Measurements from ENCODE around the gene CTNND2.
A peak's percentile ranks its signal among the peaks of the same experiment; 100 is the strongest.

Gene CTNND2

DNA sequence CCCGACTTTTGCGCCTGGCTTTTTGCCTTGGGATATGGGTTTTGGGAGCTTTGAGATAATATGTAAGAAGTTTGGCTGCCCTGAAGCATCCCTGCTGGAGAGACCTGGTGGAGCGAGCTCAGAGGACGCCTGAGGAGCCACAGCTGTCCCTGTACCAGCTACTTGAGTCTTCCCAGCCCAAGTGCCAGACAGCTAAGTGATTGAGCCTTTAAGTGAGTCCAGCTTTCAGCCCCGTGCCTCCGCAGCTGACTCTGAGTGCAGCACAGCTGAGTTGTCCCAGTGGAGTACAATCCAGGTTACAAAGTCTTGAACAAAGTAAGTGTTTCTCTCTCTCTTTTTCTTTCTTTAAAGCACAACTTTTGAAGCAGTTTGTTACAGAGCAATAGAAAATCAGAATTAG, 939.4 kb downstream of the CTNND2 start:
- peaks cover 7% of the 10 kb centered on the region for H3K4me1 Mint-ChIP-seq
- H3K27me3 Mint-ChIP-seq, result no peaks in the 10 kb centered on the region
- H3K27ac Mint-ChIP-seq, result no peak overlapping the region
- DNase-seq, result no peak
- ATAC-seq, result no peak
- H3K4me3 Mint-ChIP-seq, result no peak overlapping the region
- peaks cover 3 to 4% of the 10 kb centered on the region in 2 donors for H3K9me3 Mint-ChIP-seq

DNA sequence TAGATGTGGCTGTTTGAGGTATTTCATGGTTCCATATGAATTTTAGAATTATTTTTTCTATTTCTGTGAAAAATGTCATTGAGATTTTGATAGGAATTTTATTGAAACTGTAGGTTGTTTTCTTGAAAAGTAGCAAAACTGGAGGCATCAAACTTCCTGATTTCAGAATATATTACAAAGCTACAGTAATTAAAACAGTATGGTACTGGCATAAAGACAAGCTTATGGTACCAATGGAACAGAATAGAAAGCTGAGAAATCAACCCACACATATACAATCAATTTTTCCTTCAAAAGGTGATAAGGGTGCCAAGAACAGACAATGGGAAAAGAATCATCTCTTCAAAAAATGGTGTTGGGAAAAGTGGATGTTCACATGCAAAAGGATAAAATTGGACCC, 945.5 kb downstream of the CTNND2 start:
- ATAC-seq (no peak), DNase-seq (no peak)
- no peaks in the 10 kb centered on the region for H3K27me3 Mint-ChIP-seq
- H3K27ac Mint-ChIP-seq, result no peak overlapping the region
- peaks cover 14% of the 10 kb centered on the region in 2 donors for H3K9me3 Mint-ChIP-seq
- no peak overlapping the region for H3K4me3 Mint-ChIP-seq
- peaks cover 7% of the 10 kb centered on the region for H3K4me1 Mint-ChIP-seq

DNA sequence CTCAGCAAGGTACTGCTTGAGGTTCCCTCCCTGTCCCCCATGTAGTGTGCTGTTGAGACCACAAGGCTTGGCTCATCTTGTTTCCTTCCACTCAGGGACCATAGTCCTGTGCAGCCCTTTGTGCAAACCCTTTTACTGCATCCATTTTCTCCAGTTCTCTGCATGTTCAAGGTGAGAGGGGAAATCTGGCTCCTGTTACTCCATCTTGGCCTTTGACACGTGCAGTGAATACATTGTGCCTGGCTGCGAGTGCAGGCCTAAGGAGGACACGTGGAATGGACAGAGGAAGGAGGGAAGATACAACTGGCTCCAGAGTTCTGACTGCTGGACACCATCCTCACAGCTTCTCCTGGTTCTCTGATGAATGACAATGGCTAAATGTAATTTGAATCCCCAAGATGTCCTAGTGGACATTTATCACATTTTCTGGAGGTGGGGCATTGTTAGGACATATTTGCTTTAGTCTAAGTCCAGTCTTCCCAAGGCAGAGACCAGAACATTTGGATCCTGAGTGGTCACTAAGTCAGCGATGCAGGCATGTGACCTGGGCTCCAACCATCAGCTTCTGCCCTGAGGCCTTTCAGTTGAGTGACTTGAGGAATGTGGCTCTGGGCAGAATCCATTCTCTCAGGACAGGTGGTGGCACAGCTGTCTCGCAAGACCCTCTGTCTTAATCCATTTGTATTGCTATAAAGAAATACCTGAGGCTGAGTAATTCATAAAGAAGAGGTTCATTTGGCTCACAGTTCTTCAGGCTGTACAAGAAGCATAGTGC, 954.2 kb downstream of the CTNND2 start:
- Mint-ChIP-seq H3K4me3 (no peak overlapping the region), H3K27me3 (peaks cover 8% of the 10 kb centered on the region), H3K27ac (peak overlapping the region in 1 of 2 donors; percentile 55), H3K4me1 (no peaks in the 10 kb centered on the region), H3K9me3 (no peaks in the 10 kb centered on the region)
- ATAC-seq (no peak), DNase-seq (no peak)

DNA sequence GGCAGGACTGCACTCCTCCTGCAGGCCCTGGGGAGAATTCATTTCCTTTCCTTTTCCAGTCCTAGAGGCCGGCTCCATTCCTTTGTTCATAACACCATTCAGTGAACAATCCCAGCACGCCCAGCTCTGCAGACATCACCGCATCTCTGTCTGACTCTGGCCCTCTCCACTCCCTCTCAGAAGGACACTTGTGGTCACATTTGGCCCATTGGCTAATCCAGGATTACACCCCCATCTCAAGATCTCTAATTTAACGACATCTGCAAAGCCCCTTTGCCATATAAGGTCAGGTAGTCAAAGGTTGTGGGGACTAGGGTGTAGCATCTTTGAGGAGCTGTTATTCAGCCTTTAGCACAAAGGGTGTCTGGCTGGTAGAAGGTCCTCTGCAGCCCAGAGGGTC, 958.2 kb downstream of the CTNND2 start:
- no peaks in the 10 kb centered on the region for H3K4me1 Mint-ChIP-seq
- no peak overlapping the region for H3K4me3 Mint-ChIP-seq
- no peaks in the 10 kb centered on the region for H3K9me3 Mint-ChIP-seq
- H3K27me3 Mint-ChIP-seq, result peaks cover 18% of the 10 kb centered on the region
- no peak overlapping the region for H3K27ac Mint-ChIP-seq
- DNase-seq, result no peak
- no peak for ATAC-seq

DNA sequence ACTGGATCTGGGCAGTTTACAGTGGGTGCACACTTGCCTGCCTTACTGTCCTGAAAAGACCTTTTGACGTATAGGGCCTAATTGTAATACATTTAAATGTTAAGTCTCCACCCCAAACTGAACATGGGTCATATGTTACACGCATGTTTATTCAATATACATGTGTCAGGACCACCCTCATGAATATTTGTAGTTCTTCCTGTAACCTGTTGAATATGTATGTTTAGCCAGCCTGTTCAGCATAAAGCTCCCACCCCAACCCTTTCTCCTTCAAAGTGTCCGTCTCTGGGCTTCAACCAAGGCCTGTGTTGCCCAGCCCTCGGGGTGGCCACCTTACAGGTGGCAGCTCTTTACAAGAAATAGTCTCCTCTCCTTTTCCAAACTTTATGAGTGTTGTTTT, 962.3 kb downstream of the CTNND2 start:
- no peak overlapping the region for H3K27ac Mint-ChIP-seq
- ATAC-seq (no peak), DNase-seq (no peak)
- H3K27me3 Mint-ChIP-seq, result peaks cover 10% of the 10 kb centered on the region
- H3K9me3 Mint-ChIP-seq, result no peaks in the 10 kb centered on the region
- H3K4me1 Mint-ChIP-seq, result no peaks in the 10 kb centered on the region
- no peak overlapping the region for H3K4me3 Mint-ChIP-seq

DNA sequence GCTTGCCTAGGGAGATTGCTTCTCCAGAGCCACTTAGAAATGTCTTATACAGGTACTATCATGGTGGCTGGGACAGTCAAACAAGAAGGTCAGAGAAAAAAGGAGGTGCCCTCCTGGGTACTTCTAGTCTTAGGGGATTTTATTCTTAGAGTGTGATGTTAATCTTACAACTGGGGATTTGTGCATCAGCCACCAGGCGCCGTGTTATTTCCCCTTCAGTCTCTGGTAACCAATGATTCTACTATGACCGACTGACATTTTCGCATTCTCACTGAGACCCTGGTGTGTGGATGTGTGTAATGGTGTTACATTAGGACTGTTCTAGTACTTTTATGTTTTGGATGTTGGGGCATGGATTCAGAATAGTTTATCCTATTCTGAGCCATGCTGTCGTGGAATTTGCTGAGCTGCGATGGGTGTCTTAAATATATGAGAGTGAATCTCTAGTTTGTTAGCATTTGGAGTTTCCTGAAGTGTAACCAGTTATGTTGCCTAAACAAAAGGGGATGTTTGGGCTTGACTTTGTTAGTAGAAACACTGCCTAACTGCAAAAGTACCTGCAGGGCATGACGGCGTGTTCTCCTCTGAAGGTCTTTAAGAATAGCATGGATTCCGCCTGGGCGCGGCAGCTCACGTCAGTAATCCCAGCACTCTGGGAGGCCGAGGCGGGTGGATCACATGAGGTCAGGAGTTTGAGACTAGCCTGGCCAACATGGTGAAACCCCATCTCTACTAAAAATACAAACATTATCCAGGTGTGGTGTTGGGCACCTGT, 968.0 kb downstream of the CTNND2 start:
- no peak overlapping the region for H3K27ac Mint-ChIP-seq
- DNase-seq, result no peak
- ATAC-seq, result no peak

DNA sequence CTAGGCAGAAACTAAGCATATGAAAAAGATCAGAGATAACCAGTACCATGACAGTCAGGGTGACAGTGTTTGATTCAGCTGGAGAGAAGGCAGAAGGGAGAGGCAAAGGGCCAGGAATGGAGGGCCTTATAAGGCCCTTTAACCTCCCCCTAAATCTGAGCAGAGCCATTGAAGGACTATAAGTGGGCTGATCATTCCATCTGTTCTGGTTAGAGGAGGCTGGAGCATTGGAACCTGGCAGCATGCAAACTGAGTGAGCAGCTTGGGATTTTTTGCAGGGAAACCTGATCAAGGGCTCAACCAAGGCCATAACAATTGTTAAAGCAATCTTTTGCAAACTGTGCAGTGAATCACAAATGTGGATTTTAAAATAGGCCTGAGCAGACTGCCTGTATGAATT, 968.7 kb downstream of the CTNND2 start:
- Mint-ChIP-seq H3K4me3 (no peak overlapping the region), H3K4me1 (no peaks in the 10 kb centered on the region), H3K27me3 (no peaks in the 10 kb centered on the region), H3K9me3 (no peaks in the 10 kb centered on the region), H3K27ac (no peak overlapping the region)
- ATAC-seq, result no peak
- no peak for DNase-seq

More for the DNA sequence above, 968.0 kb downstream of the CTNND2 start:
- no peaks in the 10 kb centered on the region for H3K4me1 Mint-ChIP-seq
- no peaks in the 10 kb centered on the region for H3K9me3 Mint-ChIP-seq
- no peak overlapping the region for H3K4me3 Mint-ChIP-seq
- H3K27me3 Mint-ChIP-seq, result no peaks in the 10 kb centered on the region

DNA sequence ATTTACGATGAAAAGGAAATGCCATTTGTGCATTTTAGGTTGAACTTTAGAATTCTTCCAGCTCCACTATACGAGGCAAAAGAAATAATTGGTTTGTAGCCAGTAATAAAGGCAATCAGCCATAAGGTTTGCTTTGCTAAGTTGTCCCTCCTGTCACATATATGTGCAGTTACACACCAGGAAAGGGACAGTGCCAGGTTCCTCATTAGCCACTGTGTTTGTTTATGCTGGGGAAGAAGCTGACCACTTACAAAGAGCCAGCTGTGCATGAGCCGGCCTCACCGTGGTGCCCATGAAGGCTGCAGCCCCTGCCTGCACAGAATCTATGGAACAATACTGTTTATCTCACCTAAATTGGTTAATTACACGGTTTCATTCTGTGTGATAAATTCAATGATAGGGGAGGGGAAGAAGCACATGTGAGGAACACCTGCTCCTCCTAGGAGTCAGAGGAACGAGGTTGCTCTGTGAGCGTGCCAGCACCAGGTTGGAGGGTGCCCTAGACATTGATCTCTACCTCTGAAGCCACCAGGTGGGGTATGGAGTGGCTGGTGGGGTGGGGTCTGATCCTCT, 969.4 kb downstream of the CTNND2 start:
- Mint-ChIP-seq H3K4me3 (no peak overlapping the region), H3K27ac (no peak overlapping the region), H3K4me1 (no peaks in the 10 kb centered on the region), H3K9me3 (peaks cover 1 to 3% of the 10 kb centered on the region in 2 donors), H3K27me3 (no peaks in the 10 kb centered on the region)
- no peak for DNase-seq
- ATAC-seq, result no peak

DNA sequence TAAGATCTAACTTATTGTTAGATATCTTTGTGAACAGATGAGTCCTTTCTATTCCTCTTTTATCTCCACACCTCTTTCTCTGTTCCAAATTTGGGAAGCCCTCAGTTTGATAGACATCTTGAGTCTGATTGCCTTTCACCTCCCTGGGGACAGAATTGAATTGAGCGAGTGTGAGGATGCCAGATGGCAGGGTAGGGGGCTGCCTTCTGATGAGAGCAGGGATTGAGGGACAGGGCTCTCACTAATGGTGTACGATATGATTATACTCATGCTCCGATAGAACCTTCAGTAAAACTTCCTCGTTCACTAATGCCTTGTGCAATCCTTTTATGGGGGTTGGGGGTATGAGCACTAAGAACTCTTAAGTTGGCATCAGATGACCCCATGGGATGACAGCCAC, 971.1 kb downstream of the CTNND2 start:
- H3K9me3 Mint-ChIP-seq, result peaks cover 10 to 11% of the 10 kb centered on the region in 2 donors

DNA sequence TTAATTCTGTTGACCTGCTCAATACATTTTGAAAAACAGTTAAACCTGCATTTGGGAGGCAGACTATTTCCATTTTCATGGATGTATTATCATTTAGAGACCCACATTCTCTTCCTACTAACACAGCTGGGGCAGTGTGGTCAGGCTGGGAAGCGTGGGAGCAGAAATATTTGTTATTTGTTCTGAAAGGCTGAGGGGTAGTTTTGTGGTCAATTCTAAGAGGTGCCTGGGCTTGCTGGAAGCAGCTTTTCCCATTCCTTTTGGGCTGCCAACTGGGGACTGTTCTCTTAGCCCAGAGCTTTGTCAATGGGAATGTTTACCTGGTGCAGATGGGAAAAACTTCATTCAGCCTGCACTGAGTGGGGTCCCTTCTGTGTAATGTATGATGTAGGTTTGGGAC, 971.8 kb downstream of the CTNND2 start:
- ATAC-seq, result no peak
- Mint-ChIP-seq H3K4me3 (no peak overlapping the region), H3K27ac (no peak overlapping the region), H3K27me3 (no peaks in the 10 kb centered on the region), H3K9me3 (peaks cover 10 to 11% of the 10 kb centered on the region in 2 donors), H3K4me1 (no peaks in the 10 kb centered on the region)
- DNase-seq, result no peak

More for the DNA sequence above, 971.1 kb downstream of the CTNND2 start:
- no peaks in the 10 kb centered on the region for H3K27me3 Mint-ChIP-seq
- no peak for DNase-seq
- ATAC-seq, result no peak
- H3K4me1 Mint-ChIP-seq, result no peaks in the 10 kb centered on the region
- no peak overlapping the region for H3K27ac Mint-ChIP-seq
- no peak overlapping the region for H3K4me3 Mint-ChIP-seq

DNA sequence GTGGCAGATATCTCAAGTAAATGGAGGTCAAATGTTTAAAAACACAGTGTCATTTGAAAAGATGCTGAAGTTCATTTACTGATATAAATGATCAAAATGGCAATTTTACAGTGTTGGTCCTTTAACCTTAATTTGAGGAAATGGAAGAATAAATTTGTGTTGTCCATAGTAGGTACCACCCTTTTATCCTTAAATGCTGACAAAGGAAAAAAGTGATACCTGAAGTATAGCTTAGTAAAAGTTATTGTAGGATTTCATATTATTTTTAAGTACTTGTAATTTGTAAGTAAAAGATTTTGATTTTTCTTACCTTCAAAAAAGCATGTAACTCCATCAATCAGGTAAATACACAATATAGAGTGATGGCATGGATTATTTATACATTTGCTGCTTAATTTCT, 976.6 kb downstream of the CTNND2 start:
- Mint-ChIP-seq H3K27ac (no peak overlapping the region), H3K4me1 (no peaks in the 10 kb centered on the region), H3K9me3 (peaks cover 11 to 21% of the 10 kb centered on the region in 2 donors), H3K27me3 (peaks cover 2% of the 10 kb centered on the region), H3K4me3 (no peak overlapping the region)
- DNase-seq (no peak), ATAC-seq (no peak)

DNA sequence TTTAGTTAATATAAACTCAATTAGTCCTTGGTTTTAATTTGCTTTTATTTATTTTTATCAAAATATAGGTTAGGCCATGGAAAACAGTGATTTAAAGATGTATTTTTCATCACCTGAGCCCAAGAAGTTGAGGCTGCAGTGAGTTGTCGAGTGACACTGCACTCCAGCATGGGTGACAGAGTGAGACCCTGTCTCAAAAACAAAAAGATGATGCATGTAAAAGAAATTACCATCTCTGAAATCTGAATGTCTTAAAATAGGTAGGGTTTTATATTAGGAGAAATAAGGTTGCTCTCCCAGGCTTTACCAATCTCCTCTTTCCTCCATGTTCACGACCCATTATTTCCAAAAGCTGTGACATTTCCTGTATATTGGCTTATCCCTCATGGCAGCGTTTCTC, 980.9 kb downstream of the CTNND2 start:
- Mint-ChIP-seq H3K9me3 (peaks cover 0 to 11% of the 10 kb centered on the region in 2 donors), H3K4me3 (no peak overlapping the region), H3K27ac (no peak overlapping the region), H3K27me3 (peaks cover 22% of the 10 kb centered on the region), H3K4me1 (no peaks in the 10 kb centered on the region)
- DNase-seq (no peak), ATAC-seq (no peak)

All from stimulated activated naive CD8-positive, alpha-beta T cell treated with anti-CD3 and anti-CD28 coated beads, Interleukin-15, amount 100 ng/mL, for 72 hours (primary cell).